ENCODE measurements around the gene ABCC10.
A peak's percentile ranks its signal among the peaks of the same experiment; 100 is the strongest.
"Not testable (repeated sequence)": the region's sequence is repeated elsewhere in the genome, so short reads cannot be mapped to it uniquely, and the experiment has no call there.

The ABCC10 gene, protein sequence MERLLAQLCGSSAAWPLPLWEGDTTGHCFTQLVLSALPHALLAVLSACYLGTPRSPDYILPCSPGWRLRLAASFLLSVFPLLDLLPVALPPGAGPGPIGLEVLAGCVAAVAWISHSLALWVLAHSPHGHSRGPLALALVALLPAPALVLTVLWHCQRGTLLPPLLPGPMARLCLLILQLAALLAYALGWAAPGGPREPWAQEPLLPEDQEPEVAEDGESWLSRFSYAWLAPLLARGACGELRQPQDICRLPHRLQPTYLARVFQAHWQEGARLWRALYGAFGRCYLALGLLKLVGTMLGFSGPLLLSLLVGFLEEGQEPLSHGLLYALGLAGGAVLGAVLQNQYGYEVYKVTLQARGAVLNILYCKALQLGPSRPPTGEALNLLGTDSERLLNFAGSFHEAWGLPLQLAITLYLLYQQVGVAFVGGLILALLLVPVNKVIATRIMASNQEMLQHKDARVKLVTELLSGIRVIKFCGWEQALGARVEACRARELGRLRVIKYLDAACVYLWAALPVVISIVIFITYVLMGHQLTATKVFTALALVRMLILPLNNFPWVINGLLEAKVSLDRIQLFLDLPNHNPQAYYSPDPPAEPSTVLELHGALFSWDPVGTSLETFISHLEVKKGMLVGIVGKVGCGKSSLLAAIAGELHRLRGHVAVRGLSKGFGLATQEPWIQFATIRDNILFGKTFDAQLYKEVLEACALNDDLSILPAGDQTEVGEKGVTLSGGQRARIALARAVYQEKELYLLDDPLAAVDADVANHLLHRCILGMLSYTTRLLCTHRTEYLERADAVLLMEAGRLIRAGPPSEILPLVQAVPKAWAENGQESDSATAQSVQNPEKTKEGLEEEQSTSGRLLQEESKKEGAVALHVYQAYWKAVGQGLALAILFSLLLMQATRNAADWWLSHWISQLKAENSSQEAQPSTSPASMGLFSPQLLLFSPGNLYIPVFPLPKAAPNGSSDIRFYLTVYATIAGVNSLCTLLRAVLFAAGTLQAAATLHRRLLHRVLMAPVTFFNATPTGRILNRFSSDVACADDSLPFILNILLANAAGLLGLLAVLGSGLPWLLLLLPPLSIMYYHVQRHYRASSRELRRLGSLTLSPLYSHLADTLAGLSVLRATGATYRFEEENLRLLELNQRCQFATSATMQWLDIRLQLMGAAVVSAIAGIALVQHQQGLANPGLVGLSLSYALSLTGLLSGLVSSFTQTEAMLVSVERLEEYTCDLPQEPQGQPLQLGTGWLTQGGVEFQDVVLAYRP (N-terminal part only)

GRCh38 chr6:43427406-43428111 lies at the start of gene ABCC10:
Gene ABCC10, plus strand, starts transcription at chr6:43427541. Its CDS starts 438 bp downstream, at chr6:43427979.
- peak; percentile 98 for DNase-seq

DNA sequence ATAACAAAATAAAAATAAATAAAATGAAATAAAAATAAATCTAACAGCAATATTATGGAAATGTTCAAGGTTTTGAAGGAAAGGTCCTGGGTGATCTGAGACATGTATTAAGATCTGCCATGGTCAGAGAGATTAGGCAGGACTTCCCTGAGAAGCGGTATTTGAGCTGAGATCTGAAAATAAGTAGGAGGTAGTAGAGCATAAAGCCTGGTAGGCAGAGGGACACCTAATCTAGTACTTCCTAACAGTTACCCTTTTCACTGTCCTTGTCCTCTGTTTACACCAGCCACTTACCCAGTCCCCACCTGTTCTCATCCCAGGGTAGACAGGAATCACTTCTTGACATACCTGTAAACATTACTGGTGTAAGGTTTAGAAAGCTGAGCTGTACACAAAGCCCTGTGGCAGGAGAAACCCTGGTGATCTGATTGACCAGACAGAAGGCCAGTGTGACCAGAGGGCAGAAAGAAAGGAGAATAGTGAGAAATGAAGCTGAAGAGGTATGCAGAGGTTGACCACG lies 49.6 kb upstream of the ABCC10 start:
- peak; percentile 69 for DNase-seq

GRCh38 chr6:43378631-43379030 lies 48.7 kb upstream of the ABCC10 start:
- DNase-seq, result peak; percentile 14

- not testable (repeated sequence) for DNase-seq
Measured at GRCh38 chr6:43380858-43381257, 46.5 kb upstream of the ABCC10 start.

DNA sequence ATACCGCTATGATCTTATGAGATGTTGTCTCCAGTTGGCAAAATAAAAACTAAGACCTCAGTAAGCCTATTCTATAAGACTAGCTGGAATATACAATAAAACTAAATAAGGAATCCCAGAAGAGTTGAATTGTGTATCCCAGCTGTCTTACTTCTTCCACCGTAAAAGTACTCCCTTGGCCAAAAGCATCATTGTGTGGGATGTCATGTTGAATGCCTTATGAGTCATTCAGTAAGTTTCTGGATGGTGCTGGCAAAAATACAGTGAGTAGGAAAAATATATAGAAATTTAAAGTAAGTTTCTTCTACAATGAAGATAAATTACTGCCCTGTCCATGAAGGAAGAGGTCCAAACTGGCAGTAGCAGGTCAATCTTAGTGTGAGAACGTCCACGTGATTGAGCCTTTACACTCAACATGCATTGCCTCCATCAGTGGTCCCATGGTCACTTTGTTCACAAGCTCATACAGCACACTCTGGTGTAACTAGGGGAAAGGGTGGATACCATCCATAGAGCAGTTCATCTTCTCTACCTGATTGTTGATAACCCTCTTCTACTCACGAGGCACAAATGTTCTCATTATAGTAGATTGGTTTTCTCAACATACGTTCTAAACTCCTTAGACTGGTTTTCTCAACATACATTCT lies 44.2 kb upstream of the ABCC10 start:
- no peak for DNase-seq

- DNase-seq, result no peak
Measured at GRCh38 chr6:43386492-43386891, 40.8 kb upstream of the ABCC10 start.

GRCh38 chr6:43389730-43390295 lies 37.5 kb upstream of the ABCC10 start:
- DNase-seq, result no peak

DNA sequence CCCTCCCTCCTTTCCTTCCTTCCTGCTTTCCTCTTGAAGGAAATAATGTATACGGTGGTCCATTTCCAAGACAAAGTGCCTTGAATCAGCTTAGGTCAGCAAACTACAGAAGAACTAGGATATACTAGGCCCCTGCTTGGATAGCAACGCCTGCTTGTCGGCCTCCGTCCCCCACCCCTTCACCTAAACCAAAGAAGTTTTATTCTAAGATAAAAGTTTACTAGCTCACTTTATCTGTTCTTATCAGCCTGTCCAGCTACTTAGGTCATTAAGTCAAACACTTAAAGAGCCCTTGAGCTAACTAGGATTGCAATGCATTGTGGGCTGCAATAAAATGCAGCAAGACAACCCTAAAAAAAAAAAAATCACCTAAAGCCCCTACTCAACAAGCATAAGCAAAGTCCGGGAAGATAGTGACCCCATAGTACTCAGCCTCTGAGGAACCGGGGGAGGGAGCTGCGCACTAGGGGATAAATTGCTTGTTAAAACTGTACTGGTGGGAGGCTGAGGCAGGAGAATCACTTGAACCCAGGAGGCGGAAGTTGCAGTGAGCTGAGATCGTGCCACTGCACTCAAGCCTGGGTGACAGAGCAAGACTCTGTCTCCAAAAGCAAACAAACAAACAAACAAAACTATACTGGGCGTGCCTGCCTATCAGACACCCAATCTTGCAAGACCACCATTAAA lies 36.4 kb upstream of the ABCC10 start:
- not testable (repeated sequence) for DNase-seq

DNA sequence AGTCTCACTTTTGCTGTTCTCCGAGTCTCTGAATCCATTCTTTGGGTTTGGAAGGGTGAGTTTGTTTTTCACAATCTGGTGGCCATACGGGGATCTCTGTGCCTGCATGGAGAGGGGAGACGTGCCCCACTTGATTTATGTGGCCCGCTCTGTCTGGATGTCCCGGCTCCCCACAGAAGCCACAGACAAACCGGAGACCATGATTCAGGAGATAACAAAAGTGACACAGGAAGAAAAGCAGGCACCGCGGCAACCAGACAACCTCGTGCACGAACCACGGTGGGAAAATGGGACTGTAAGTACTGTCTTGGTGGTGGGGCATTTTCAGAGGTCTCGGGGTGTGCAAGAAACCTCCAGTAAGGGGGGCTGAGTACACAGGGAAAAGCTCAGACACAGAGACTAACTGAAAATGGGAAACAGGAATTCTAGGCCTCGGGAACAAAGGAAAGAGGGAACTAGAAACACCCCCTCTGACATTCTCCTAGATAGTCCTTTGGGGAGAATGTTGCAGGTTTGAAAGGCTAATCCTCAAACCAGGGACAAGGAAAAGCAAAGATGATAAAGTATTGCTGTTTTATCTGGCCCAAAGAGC lies 35.8 kb upstream of the ABCC10 start:
- no peak for DNase-seq

DNA sequence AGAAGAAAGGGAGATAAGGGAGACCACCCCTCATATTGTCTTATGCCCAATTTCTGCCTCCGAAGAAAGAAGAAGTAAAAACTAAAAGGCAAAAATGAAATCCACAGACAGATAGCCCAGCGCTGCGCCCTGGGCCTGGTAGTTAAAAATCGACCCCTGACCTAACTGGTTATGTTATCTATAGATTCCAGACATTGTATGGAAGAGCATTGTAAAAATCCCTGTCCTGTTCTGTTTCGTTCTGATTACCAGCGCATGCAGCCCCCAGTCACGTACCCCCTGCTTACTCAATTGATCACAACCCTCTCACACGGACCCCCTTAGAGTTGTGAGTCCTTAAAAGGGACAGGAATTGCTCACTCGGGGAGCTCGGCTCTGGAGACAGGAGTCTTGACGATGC lies 34.2 kb upstream of the ABCC10 start:
- DNase-seq, result not testable (repeated sequence)

DNA sequence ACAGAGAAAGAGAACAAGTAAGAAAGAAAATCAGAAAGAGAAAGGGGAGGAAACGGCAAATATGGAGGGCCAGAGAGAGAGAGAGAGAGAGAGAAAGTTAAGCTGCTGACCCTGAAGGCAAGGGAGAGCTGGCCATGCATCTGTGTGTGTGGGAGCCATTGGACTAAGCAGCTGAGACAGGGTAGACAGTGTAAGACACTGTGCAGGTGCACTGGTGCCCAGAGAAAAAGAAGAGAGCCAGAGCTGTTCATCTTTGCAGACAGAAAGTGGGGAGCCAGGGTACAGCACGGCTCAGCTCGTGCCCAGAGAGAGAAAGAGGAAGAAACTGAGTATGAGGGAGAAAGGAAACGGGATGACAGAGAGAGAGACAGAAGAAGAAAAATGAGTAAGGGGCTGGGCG lies 33.7 kb upstream of the ABCC10 start:
- no peak for DNase-seq

DNA sequence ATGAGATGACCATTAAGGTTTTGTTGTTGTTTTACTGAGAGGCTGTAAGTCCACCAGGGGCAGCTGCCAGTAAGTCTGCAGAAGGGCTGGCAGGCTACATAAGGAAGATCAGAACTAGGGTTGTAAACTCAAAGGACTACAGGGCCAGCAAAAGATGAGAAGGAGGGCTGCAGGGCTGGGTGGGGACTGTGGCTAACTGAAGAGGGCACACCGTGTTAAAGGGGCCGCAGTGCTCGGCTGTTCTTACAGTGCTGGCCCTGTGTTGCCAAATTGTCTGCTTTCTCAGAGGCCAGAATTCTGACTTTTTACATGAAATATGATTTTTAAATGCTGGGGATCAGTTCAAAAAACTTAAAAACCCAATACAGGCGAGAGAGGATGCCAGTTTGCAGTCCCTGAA lies 32.4 kb upstream of the ABCC10 start:
- no peak for DNase-seq

GRCh38 chr6:43395776-43396175 lies 31.6 kb upstream of the ABCC10 start:
- no peak for DNase-seq

- peak; percentile 88 for DNase-seq
Measured at GRCh38 chr6:43396408-43397149, 30.8 kb upstream of the ABCC10 start.

GRCh38 chr6:43399932-43400487 lies 27.3 kb upstream of the ABCC10 start:
- DNase-seq, result no peak

DNA sequence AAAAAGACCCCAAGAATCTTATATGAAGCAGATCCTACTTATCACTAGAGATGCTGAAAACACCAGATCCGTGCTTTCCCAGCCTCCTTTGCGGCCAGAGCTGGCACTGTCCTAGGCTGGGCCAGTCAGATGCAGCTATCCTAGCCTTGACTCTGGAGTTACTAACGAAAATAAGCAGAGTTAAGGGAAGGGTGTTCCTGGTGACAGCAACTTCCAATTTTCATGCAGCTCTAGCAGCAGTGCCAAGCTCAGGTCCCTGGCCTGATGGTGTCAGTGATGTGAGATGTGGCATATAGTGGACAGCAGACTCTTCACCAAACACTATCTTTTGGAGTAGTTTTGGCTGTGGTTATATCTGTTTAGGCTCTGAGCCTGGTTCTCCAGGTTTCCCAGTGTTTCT lies 25.6 kb upstream of the ABCC10 start:
- no peak for DNase-seq

- peak; percentile 38 for DNase-seq
Measured at GRCh38 chr6:43402820-43403219, 24.5 kb upstream of the ABCC10 start.

GRCh38 chr6:43405354-43405753 lies 22.0 kb upstream of the ABCC10 start:
- no peak for DNase-seq

DNA sequence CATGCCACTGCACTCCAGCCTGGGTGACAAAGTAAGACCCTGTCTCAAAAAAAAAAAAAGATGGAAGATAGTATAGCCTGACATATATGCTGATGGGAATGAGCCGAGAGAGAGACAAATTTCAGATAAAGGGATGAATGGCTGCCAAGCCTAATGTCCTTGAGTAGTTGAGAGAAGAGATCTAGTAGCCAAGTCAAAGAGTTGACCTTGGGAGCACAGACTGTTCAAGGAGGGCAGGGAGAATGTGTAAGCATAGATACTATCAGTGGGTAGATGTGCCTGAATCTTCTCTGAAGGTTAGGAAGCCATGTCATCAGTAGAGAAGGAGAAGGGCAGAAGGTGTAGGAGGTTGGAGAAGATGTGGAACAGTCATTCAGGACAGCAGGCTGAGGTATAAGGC lies 20.0 kb upstream of the ABCC10 start:
- no peak for DNase-seq

Data from DMS53 (cell line).